Measurements from ENCODE around the gene CELF2.
"Not testable (repeated sequence)": the region's sequence is repeated elsewhere in the genome, so short reads cannot be mapped to it uniquely, and the experiment has no call there.

Gene CELF2

GRCh38 chr10:11017570-11018431 is at the start of gene CELF2:
TSS of gene CELF2 (plus strand) at chr10:11017872. CDS start at chr10:11018090, 218 bp downstream.
- DNase-seq, result peak; percentile 16

DNA sequence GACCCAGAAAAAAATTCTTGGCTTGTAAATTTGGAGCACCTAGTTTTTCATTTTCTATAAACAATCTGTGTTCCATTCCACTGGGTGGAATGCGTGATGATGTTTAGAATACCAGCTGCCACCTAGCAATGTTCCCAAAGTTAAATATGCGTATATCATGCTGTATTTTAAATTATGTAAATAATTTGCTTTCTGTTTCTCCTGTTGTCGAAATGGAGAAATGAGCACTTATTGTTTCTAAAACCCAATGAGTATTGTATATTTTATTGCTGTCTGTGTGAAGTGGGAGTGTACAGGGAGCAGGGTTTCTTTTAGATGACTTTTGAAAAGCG is 49.4 kb upstream of the CELF2 start:
- no peak for DNase-seq

DNA sequence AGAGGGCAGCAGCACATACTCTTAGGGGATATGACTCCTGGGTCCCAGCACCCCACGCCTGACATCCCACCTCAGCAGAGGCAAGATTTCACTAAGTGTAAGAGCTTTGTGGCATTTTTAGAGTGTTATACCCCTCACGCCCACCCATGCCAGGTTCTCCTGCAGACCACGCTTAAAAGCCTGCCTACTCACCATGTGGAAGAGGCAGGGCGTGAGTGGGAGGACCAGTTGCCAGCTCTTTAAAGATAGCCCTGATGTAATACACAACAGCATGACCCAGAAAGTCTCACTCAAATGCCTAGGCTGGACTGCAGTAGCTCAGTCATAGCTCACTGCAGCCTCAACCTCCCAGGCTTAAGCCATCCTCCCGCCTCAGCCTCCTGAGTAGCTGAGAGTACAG is 44.4 kb upstream of the CELF2 start:
- no peak for DNase-seq

- DNase-seq, result no peak
Measured at GRCh38 chr10:10975647-10976046, 42.0 kb upstream of the CELF2 start.

DNA sequence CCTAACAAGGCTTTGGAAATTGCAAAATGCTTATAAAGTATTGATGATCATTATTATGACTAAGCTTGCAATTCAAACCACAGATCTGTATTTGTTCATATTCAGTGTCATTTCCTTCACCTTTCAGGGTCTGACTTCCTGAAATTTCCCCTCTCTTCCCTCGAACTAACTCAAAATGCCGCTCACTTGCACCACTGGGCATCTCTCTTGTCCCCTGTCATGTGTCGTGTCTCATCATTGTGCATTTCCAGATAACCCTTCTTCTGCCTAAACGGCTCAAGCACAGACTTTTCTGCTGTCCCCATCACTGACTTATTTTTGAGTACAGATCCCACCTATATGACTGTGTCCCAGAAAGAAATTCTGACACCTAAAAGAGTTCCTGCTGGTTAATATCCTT is 41.0 kb upstream of the CELF2 start:
- no peak for DNase-seq

DNA sequence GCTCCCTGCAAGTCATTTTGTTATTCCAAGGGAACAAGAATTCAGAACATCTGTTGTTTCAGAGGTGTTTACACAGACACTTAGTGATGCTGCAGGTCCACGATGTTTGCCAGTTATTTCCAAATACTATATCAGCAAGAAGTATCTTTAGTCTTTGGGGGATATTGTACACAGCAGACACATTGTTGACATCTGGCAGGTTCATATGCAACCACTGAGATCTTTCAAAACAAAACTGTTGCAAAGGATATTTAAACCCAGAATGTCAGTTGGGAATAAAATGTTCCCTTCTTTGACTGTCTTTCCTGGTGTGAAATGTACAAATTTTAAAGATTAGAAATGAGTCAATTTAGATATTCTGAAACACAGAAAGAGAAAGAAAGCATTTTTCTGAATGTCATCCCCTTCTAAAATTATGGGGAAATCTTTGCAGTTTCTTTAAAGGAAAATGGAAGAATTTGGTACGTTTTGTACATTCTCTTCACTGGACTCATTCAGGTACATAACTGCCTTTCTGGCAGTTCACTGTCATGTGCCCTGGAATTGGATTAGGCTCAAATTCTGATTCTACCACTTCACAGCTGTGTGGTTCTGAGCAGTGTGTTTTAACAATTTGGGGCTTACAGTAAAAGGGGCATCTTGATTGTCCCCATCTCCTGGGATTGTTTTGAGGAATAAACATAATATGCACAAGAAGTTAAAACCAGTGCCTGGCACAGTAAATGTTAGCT is 40.3 kb upstream of the CELF2 start:
- DNase-seq, result no peak

DNA sequence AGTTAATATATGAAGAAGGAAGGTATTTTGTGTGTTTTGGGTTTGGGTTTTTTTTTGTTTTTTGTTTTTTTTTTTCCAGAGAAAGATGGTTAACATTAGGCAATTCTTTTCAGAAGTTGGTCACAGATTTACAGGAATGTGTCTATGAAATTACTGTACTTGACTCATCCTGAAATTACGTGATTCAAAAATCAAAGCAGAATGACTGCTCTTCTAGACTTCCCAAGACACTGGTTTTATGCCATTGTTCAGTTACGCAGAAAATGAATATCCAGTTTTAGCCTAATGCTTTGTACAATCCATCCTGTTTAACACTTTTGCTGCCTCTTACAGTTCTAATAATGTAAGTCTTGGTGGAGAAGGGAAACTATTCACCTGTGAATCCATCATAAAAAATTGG is 39.7 kb upstream of the CELF2 start:
- no peak for DNase-seq

- no peak for DNase-seq
Measured at GRCh38 chr10:10985361-10985760, 32.3 kb upstream of the CELF2 start.

DNA sequence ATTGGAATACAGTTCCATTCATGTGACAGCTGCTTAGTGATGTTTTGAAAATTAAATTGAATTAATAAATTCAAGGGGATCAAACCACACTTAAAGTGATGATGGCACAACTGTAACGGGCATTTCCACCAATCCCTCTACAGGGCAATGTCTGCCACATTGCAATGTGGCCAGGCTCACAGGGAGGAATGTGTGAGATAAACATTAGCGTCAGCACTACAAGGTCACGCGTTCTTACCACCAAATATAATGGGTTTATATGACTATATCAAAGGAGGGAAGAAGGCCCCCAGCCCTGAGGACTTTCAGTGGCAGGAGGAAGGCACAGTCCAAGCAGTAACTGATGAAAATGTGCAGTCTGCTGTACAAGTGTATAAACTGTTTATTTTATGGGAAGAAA is 31.1 kb upstream of the CELF2 start:
- no peak for DNase-seq

DNA sequence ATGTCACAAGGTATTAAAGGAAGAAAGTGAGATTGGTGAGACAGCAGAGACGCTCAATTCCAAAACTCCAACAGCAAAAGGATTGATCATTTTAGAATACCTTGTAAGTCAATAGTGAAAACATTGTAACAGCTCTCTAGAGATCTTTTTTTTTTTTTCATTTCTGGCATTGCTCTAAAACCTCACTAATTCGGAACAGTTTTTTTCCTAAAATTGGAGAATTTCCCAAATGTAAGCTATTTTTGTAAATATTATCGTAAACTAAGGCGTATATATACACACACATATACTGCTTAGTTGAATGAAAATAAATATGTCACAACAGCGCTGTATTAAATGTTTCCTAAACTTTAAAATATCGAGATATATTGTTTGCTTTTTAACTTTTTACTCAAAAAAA is 30.6 kb upstream of the CELF2 start:
- no peak for DNase-seq

GRCh38 chr10:10989669-10990068 is 28.0 kb upstream of the CELF2 start:
- no peak for DNase-seq

DNA sequence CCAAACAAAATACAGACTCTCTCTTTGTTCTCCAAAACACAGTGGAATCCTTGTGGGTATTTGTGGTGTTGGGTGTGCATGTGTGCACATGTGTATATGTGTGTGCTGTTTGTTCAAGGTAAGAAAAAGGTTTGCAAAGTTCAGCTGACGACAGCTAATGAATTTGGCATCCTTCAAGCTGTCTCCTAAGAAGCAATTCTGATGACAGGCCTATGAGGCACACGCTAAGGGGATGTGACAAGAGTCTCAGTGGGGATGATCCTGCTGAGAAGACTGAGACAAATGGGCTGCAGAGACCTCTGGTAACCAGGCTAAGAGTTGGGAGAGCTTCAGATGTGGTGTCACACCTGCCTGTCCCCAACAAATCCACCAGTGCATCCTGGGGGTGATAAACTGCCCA is 26.5 kb upstream of the CELF2 start:
- no peak for DNase-seq

DNA sequence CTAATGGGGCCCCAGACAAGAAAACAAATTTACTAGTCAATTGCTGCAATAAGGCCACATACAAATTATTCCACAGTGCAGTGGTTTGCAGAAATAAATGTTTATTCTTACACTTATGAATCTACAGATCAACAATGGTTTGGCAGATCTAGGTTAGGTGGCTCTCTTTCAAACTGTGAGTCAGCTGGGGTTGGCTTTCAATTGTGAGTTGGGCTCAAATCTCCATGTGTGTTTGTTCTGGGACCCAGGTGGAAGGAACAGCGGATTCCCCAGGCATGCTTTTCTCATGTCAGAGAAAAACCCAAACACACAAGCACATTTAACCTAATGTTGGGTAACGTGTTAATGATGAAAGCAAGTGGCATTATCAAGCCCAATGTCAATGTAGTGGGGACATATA is 25.6 kb upstream of the CELF2 start:
- no peak for DNase-seq

DNA sequence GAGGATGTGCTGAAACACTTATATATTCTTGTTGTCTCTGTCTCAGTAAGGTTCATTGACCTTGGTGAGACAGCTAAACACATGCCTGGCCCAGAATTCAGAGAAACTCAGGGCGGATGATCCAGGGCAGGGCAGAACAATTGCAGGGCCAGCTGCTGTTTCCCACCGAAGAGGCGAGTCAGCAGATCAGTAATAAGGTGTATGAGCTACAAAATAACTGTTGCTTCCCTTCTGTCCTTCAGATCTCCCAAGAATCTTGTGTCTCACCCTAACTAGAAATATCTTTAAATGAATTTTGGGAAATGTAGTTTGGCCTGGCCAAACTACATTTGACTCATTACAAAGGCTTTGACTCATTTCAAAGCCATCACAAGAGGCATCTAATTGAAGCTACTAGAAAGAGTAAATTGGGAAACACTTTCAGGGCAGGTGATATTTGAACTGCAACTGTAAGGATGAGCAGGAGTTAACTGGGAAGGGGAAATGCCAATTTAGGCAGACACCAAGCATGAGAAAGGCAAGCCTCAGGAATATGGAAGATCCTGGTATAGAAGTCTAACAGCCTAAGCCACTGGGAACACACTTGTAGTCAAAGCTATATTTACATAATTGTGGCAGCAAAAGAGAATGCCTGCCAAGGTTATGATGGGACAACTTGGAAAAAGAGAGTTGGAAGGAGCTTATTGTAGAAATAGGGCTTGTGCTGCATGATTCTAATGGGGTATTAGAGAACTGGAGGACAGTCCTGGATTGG is 24.5 kb upstream of the CELF2 start:
- no peak for DNase-seq

DNA sequence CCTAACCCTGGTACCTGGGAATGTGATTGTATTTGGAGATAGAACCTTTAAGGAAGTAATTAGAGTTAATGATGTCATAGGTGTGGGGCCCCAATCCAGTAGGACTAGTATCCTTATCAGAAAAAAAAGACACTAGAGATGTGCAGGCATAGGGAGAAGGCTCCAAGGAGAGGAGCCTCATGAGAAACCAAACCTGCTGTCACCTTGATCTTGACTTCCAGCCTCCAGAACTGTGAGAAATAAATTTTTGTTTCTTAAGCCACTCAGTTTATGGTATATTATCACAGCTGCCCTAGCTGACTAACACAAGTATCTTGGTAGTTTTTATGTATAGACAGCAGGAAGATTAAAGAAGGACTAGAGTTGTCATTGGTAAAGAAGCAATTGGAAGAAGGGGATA is 23.9 kb upstream of the CELF2 start:
- no peak for DNase-seq

GRCh38 chr10:10994360-10994759 is 23.3 kb upstream of the CELF2 start:
- DNase-seq, result no peak

- no peak for DNase-seq
Measured at GRCh38 chr10:10995120-10995519, 22.6 kb upstream of the CELF2 start.

GRCh38 chr10:10996966-10997620 is 20.6 kb upstream of the CELF2 start:
- no peak for DNase-seq

GRCh38 chr10:10999501-10999900 is 18.2 kb upstream of the CELF2 start:
- DNase-seq, result not testable (repeated sequence)

DNA sequence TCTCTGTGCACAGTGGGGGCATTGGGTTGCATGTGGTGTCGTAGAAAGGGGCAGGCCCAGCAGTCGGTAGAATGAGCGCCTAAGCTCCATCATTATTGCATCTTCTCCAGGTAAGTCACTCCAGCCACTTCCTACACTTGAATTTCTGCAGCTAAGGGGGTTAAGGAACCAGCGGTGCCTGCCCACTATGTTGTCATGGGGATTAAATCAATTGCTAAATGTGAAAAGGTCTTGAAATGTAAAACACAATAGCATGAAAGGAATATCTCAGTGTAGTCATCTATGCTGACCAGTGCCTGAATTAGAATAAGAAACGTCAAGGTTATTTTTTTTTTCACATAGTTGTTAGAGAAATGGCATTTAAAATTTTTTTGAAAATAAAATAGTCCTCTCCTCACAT is 15.2 kb upstream of the CELF2 start:
- DNase-seq, result no peak

- DNase-seq, result no peak
Measured at GRCh38 chr10:11002916-11003315, 14.8 kb upstream of the CELF2 start.

DNA sequence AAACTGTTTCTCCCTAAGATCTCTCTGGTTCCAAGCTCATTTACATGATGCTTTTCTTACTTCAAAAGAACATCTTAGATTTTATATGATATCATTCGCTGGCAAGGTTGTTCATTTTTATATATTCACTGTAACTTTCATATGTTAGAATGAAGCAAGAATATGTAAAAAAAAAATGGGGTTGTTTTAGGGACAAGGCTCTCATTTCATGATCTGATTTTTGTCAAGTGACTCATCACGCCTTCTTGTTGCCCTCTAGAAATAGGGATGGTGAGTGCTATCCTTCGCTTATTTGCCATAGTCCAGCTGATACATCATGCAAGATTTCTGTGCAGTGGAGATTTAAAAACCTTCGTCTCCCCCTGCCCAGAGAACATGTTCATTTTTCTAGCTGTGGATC is 14.0 kb upstream of the CELF2 start:
- DNase-seq, result no peak

All from NCI-H1105 (cell line).